K562 (cell line): ENCODE data around the gene MMP17.

ENCODE experiments used
- BRF2 ChIP-seq: IDR thresholded peaks from 3 replicates; pipeline ENCODE4 v1.6.1; 2011; ENCODE audit warnings: borderline replicate concordance, mild to moderate bottlenecking; ENCODE audit not compliant: insufficient read length, insufficient read depth
- CTCF ChIP-seq, 3 experiments: IDR thresholded peaks in 2 of 3; conservative IDR thresholded peaks in 1 of 3; 2 replicates each; pipeline ENCODE4 v1.5.1; 2011 to 2012; ENCODE audit warnings: low read length in 3 of 3, mild to moderate bottlenecking in 3 of 3, control low read depth in 2 of 3, improper control_type of control experiment in 1 of 3, inconsistent platforms in 1 of 3, low read depth in 1 of 3, mixed read lengths in 1 of 3, moderate library complexity in 1 of 3; ENCODE audit not compliant: insufficient read depth in 2 of 3
- ETV1 ChIP-seq: fragments of 450-650 bp; conservative IDR thresholded peaks from 2 replicates; pipeline ENCODE4 v1.6.1; 2016; ENCODE audit warnings: missing genetic modification characterization, control low read depth, low read depth, missing compliant biosample characterization
- FOSL1 ChIP-seq: fragments of 200-800 bp; sonication (Bioruptor generic); conservative IDR thresholded peaks from 2 replicates; pipeline ENCODE4 v1.6.1; 2016; ENCODE audit warnings: missing genetic modification characterization, missing compliant biosample characterization
- HOXB6 ChIP-seq: fragments of 250-450 bp; sonication (Bioruptor Pico); IDR thresholded peaks from 2 replicates; pipeline ENCODE4 v1.5.1; 2022; ENCODE audit warnings: mild to moderate bottlenecking, borderline replicate concordance
- MYC ChIP-seq, 2 experiments: fragments of 250-450 bp in 1 of 2; sonication (Bioruptor Pico) in 1 of 2; IDR thresholded peaks; 2 replicates each; pipeline versions ENCODE4 v1.5.1 to v1.6.1; 2012 to 2021; ENCODE audit warnings: low read depth in 2 of 2, borderline replicate concordance in 1 of 2, improper control_type of control experiment in 1 of 2, low read length in 1 of 2, mild to moderate bottlenecking in 1 of 2, moderate library complexity in 1 of 2
- PBX2 ChIP-seq, 2 experiments: IDR thresholded peaks in 1 of 2; conservative IDR thresholded peaks in 1 of 2; 2 replicates each; pipeline ENCODE4 v1.6.1; 2016; ENCODE audit warnings: low read depth in 2 of 2, mild to moderate bottlenecking in 1 of 2, missing compliant biosample characterization in 1 of 2, missing genetic modification characterization in 1 of 2, moderate library complexity in 1 of 2
- SIRT6 ChIP-seq: IDR thresholded peaks from one replicate; pipeline ENCODE4 v1.6.1; 2012; ENCODE audit warnings: low read depth, mild to moderate bottlenecking, control low read depth, inconsistent platforms, low read length, moderate library complexity
- TAF1 ChIP-seq: IDR thresholded peaks from 2 replicates; pipeline ENCODE4 v1.6.1; 2011; ENCODE audit warnings: mild to moderate bottlenecking, low read length, moderate library complexity; ENCODE audit not compliant: insufficient read depth, control insufficient read depth, severe bottlenecking; ENCODE audit errors: extremely low read depth
- ZEB2 ChIP-seq: fragments of 450-650 bp; IDR thresholded peaks from 2 replicates; pipeline ENCODE4 v1.6.1; 2016
- ZNF354B ChIP-seq: fragments of 250-450 bp; sonication (Bioruptor Pico); IDR thresholded peaks from 2 replicates; pipeline ENCODE4 v1.4.0; 2020

- TF ChIP-seq ZNF354B (no peak), ZEB2 (no peak), HOXB6 (CRISPR knock-in tag) (no peak), BRF2 (no peak), CTCF (IDR thresholded peaks at IDR 0.05 in 2 of 3, conservative IDR thresholded peaks at IDR 0.05 in 1 of 3; ENCODE audit: insufficient read depth in 2 of 3, low read depth in 1 of 3, low read length in 3 of 3) (no peak), ETV1 (tag) (no peak), TAF1 (no peak), FOSL1 (tag) (no peak), PBX2 (CRISPR knock-in tag; IDR thresholded peaks at IDR 0.05; ENCODE audit: low read depth) (no peak), PBX2 (tag; conservative IDR thresholded peaks at IDR 0.05; ENCODE audit: low read depth) (no peak), SIRT6 (no peak), MYC (IDR thresholded peaks at IDR 0.05; ENCODE audit: low read depth, low read length) (no peak), MYC (CRISPR knock-in tag; IDR thresholded peaks at IDR 0.05; ENCODE audit: borderline replicate concordance, low read depth) (no peak)
Observed at GRCh38 chr12:131800594-131801135, 27.5 kb upstream of the MMP17 start.
